ENCODE measurements around the gene KRTAP12-4. TPM values are rescaled to one million over a fixed set of nuclear protein-coding genes. Genes with fewer than 3 reads are reported as not detected.
A peak's percentile ranks its signal among the peaks of the same experiment; 100 is the strongest.
"Not testable (repeated sequence)": the region's sequence is repeated elsewhere in the genome, so short reads cannot be mapped to it uniquely, and the experiment has no call there.

KRTAP12-4 gene
- total RNA-seq, 1 donor from 2014 or later = not detected

DNA sequence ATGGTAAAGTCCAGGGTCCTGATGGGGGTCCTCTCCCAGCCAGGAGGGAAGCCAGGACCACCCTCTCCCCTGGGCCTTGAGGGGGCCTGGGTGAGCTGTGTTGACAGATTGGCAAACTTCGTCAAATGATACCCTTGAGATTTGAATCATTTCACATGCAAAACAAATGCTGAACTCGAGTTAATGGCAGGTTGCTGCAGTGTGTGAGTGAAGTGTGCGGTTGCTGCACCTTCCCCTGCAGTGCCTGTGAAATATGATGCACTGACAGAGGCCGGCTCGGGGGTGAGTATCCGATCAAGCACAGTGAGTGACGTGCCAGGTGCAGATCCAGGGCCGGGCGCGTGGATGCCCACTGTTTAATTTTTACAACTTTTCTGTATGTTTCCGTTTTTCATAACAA, 33.2 kb upstream of the KRTAP12-4 start:
- no peak for DNase-seq (ENCODE audit: low spot score)

DNA sequence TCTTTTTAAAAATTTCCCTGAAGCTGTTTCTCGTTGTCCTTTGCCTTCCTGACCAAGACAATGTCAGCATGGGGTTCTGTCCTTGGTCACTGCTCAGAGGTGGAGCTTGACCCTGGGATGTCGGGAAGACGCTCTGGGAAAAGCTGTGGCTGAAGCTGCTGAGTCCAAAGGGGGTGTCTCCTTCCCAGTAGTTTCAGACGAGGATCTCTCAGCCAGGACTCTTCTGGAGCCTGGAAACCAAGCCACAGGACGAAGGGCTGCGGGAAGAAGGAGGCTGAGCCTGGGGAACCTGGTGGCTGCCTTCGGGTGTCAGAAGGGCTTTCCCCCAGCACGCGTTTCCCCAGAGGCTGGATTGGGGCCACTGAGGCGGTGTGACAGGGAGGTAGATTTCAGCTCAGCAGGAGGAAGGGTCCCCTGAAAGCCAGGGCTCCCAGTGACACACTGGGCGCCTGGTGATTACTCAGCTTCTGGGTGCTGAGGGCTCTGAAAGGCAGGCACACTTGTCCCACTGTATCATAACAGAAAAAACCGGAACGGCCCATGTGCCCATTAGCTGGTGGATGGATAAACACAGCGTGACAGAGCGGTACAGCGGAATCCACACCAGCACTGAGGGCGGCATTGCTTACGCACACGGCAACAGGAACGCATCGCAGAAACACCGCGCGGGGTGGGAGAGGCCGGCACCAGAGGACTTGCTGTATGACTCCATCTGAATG, 32.5 kb upstream of the KRTAP12-4 start:
- peak; percentile 81 for DNase-seq (ENCODE audit: low spot score)

DNA sequence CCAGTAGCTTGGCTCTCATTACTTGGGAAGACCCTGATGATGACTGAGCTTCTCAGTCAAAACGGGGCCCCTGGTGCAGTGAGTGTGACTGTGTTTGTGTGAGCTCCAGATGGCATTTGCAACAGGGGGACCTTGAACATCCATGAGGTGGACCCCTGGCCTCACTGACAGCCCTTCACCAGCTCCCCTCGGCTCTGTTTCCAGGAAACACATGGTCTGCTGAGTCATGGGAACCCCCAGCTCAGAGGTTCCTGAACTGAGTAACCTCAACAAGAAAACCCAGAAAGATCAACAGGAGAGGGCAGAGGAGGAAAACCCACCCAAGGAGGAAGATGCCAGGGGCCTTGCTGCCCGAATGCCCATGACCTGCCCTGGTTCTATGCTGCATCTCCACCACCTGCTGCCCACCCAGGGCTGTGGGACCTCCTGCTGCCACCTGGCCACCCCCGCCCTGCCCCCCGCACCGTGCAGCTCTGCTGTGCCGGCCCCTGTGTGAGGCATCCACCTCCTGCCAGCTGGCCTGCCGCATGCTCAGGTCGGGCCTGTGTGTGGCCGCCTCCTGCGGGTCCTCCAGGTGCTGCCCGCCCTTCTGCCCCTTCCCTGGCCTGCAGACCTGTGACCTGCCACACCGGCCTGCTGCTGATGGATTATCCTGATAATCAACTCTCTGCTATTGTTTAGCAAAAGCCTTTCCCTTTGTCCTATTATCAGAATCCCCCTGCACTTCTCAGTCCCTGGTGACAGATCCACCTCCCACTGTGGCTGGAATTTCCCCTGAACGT, 31.7 kb upstream of the KRTAP12-4 start:
- peak; percentile 77 for DNase-seq (ENCODE audit: low spot score)

DNA sequence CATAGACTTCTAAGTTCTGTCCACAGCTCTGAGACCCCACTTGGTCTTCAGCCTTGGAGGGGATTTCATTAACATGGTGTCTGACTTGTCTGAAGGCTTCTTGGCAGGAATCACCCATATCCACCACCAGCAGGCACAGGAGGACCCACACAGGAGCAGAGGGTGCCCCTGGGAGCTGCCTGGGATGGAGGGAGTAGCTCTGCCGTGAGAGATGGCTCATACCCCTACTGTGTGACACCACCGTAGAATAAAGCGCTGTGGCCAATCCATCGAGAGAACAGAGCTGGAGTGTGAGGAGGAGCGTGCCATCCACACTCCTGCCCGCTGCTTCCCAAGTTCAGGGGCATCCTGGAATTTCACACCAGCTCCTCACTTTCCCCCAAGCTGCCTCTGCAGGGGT, 30.6 kb upstream of the KRTAP12-4 start:
- not testable (repeated sequence) for DNase-seq (ENCODE audit: low spot score)

DNA sequence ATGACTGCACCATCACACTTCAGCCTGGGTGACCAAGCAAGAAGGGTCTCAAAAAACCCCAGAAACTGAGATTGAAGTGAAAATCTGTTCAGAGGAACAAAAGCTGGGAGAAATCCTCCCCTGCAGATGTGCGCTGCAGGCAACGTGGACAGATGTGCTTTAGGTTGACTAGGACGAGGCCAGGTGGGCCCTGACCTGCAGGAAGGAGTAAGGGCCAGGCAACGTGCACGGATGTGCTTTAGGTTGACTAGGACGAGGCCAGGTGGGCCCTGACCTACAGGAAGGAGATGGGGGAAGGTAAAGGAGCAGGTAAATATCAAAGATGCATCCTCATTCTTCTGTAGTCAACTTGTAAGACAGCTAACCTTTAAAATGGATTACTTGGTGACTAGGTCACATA, 30.0 kb upstream of the KRTAP12-4 start:
- no peak for DNase-seq (ENCODE audit: low spot score)

DNA sequence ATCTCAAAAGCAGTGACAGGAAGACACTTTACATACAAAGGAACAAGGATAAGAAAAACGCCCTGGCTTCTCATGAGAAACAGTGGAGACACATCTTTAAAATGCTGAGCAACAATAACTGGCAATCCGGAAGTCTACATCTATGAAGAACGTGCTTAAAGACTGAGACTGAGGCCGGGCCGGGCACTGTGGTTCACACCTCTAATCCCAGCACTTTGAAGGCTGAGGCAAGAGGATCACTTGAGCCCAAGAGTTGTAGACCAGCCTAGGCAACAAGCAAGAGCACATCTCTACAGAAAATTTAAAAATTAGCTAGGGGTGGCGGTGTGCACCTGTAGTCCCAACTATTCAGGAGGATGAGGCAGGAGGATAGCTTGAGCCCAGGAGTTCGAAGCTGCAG, 29.6 kb upstream of the KRTAP12-4 start:
- no peak for DNase-seq (ENCODE audit: low spot score)

DNA sequence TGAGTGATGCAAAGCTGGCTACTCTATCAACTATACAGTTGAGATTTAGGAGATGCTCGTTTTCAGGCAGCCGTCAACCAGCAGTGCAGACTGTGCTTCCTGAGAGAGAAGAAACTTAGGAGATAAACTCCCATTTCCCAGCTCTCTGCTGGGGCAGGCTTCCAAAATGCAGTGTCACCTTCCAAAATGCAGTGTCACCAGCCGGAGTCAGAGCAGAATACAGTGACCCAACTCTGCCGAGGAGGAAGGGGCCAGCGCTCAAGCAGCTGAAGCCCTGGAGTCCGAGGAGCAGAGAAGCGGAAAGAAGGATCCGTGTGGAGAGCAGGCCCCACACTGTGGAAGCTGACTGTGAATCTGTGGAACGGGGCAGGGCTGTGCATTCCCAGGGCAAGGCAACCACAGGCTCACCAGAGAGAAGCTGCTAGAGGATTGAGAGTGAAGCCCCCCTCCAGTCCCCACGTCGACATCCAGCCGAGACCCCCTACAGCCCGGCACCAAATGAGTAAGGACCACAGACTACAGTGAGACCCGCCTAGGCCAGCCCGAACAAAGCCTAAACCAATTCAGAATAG, 28.2 kb upstream of the KRTAP12-4 start:
- DNase-seq (ENCODE audit: low spot score) = no peak

DNA sequence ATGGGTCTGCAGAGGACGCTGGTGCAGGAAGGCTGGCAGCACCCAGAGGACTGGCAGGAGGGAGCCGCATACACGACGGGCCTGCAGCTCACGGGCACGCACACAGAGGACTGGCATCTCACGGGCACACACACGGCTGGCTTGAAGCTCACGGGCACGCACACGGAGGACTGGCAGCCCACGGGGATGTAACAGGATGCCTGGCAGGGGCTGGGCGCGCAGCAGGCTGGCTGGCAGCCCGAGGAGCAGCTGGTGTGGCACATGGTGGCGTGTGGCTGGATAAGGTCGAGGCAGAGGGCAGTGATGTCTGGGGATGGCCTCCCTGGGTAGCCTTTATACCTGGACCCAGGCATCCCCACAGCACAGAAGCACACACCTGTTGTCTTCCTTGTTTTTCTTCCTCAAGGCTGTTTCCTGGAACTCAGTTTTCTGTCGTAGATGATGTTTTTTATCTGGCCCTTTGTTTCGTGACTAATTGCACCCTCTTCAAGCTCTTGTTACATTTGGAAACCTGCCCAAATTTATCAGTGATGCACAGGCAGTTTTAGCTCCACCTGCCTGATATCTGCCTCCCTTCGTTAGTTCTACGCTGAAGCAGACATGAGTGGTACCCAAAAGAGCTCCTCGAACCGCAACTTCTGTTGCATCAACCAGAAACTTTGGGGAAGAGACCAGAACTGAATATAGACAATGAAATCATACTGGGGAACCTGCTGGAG, 27.6 kb upstream of the KRTAP12-4 start, which contains the start of gene KRTAP12-1:
KRTAP12-1 (minus strand) TSS at position 303 of the 719 bp plus-strand sequence; CDS start at position 263, 40 bp downstream.
- no peak for DNase-seq (ENCODE audit: low spot score)

DNA sequence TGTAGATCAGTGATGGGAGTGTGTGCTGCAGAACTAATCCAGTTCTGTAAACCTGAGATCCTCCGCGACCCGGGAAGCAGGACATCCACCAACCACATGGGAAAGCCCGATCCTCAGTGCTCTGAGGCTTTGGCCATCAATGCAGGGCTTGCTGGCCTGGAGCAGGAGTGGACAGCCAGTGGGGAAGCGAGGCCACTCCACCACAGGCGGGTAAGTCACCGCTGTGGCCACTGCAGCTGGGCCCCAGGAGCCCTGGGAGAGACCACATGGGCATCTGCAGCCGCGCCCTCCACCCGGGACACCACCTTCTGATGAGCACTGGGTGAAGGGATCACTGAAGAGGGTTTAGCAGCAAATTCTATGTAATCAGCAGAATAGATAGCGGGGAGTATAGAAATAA, 26.7 kb upstream of the KRTAP12-4 start:
- no peak for DNase-seq (ENCODE audit: low spot score)

DNA sequence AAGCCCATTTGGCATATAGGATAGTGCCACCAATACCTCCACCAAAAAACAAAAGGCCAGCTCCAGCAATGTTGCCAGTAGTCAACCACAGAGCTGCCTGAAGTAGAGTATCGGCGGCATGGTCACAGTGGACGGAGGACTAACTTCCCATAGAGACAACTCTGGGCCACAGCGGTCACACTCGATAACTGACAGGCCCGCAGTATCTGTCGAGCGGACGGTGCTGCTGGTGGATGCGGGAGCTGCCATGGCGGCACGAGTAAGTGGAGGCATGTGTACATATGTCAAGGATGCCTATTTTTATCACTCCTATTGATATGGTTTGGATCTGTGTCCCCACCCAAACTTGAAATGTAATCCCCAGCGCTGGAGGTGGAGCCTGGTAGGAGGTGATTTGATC, 23.4 kb upstream of the KRTAP12-4 start:
- DNase-seq (ENCODE audit: low spot score) = peak; percentile 85

DNA sequence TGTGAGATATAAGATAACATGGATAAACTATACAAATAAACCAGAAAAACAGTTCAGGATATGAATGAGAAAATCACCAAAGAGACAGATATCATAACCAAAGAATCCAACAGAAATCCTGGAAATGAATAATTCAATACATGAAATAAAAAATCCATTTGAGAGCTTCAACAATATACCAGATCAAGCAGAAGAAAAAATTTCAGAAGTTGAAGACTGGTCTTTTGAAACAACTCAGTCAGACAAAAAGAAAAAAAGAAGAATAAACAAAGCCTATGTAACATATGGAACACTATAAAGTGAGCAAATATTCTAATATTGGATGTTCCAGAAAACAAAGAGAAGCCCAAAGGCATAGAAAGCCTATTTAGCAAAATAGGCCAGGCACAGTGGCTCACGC, 17.5 kb upstream of the KRTAP12-4 start:
- DNase-seq (ENCODE audit: low spot score) = no peak

DNA sequence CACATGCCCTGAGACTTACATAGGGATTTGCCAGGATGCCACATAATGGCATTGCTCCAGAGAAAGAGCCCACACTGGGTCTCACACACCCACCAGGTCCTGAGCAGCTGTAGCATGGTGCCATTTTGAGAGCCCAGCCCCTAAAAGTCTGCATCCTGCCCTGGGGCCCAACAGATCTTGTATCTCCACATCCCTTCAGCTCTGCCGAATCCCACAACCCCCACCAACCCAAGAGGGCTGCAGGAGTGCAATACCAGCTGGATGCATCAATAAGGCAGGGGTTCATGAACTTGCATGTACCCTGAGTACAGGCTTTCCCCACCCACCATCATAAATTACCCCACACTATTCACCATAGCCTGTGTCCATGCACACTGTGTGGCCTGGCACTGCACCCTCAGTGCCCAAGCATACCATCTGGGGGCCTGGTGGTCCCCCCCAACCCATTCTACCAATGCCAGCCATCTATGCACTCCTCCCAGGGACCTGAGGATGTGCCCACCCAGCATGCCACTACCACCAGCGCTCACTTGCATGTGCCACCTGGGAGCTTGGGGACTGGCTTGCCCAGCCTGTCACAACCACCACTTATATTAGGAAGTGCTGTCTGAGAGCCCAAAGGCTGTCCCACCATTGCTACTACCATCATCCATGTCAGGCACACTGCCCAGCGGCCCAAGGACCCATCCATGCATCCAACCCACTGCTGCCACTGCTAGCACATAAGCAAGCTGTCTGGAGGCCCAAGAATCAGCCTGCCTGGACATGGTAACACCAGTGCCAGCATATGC, 16.4 kb upstream of the KRTAP12-4 start:
- no peak for DNase-seq (ENCODE audit: low spot score)

DNA sequence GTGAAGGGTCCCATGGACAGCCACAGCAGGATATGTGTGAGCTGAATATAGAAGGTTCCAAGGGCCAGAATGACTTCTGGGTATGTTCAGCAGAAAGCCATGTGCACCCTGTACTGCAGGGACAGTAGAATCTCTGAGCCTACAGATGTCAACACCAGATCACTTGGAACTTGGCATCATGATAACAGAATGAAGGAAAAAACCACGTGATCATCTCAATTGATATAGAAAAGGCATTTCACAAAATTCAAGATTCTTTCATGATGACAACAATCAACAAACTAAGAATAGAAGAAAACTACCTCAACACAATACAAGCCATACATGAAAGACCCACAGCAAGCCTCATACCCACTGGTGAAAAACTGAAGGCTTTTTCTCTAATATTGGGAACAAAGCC, 13.2 kb upstream of the KRTAP12-4 start:
- no peak for DNase-seq (ENCODE audit: low spot score)

DNA sequence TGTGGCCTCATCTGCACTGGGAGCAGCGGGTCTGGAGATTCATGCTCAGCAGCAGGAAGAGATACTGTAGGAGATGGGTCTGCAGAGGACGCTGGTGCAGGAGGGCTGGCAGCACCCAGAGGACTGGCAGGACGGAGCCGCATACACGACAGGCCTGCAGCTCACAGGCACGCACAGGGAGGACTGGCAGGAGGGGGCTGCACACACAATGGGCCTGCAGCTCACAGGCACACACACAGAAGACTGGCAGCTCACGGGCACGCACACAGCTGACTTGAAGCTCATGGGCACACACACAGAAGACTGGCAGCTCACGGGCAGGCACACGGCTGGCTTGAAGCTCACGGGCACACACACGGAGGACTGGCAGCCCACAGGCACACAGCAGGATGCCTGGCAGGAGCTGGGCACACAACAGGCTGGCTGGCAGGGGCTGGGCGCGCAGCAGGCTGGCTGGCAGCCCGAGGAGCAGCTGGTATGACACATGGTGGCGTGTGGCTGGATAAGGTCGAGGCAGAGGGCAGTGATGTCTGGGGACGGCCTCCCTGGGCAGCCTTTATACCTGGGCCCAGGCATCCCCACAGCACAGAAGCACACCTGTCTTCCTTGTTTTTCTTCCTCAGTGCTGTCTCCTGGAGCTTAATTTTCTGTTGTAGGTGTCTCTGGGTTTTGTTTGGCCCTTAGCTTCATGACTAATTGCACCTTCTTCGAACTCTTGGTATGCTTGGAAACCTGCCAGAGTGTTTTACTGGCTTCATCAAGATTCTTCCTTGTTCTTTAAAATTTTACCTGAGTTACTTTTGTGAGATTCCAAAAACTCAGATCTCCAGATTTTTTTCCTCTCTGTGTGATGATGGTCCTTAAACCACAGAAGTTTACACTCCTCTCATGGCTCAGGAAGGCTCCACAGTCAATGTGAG, 12.2 kb upstream of the KRTAP12-4 start, which contains the start of gene KRTAP12-2:
KRTAP12-2 (minus strand) TSS at position 527 of the 920 bp plus-strand sequence; CDS start at position 486, 41 bp downstream.
- no peak for DNase-seq (ENCODE audit: low spot score)

DNA sequence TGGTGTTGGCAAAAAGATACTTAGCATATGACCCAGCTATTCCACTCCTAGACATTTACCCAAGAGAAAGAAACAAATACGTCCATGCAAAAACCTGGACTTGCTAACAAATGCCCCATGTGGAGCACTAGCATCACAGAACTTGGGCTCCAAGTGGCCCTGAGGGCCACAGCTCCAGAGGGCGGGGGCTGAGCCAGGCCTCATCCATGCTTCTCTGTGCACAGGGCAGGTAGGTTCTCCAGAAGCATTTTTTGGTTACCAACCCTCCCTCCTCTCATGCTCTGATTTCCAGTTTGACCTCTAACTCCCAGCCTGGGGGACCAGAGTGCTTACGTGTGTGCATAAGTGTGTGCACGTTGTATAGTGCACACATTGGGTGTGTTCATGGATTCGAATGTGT, 10.2 kb upstream of the KRTAP12-4 start:
- DNase-seq (ENCODE audit: low spot score) = no peak

DNA sequence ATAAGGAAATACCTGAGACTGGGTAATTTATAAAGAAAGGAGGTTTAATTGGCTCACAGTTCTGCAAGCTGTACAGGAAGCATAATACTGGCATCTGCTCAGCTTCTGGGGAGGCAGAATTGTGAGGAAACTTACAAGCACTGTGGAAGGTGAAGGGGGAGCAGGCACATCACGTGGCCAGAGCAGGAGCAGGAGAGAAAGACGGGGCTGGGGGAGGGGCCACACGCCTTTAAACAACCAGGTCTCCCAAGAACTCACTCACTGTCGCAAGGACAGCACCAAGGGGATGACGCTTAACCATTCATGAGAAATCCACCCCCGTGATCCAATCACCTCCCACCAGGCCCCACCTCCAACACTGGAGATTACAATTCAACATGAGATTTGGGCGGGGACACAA, 7.1 kb upstream of the KRTAP12-4 start:
- not testable (repeated sequence) for DNase-seq (ENCODE audit: low spot score)

DNA sequence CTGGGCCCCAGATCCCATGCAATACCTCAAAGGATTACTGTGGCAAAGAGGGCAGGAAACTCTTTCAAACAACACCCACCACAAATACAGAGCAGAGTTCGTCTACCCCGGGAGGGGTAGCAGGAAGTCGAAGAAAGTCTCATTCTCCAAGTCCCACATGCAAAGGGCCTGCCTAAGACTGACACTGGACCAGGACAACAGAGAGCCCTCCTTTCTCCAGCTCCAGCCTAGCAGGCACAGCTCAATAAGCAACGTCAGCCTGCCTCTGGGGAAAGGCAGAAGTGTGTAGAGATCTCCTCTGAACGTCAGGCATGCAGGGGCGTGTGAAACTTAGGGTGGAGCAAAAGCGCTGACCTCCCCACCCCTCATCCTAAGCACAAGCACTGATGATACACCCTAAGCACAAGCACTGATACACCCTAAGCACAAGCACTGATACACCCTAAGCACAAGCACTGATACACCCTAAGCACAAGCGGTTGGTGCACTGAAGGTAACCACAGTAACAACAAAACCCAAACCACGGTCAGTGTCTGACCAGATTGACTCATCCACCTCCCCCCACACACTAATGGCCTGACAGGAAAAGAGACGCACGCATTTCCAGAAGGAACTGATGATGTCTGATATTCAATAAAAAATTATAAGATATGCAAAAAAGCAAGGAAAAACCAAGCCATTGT, 4.6 kb upstream of the KRTAP12-4 start:
- no peak for DNase-seq (ENCODE audit: low spot score)

DNA sequence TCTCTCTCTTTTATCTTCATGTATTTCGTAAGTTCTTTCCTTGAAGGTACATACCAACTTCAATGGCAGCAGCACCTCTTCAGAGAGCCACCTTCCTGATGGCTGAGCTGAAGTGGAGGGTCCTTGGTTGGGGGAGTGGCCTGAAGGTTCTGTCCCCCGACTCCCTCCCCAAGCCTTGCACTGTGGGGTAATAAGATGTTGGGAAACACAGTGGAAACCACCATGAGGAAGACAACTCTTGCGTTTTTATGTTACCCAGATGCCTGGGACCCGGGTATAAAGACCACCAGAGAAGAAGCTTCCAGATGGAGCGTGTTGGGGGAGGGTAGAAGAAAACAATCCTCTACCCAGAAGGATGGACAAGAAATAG, 4.1 kb upstream of the KRTAP12-4 start:
- DNase-seq (ENCODE audit: low spot score) = no peak

Measured in mesenteric fat pad (tissue), 1 donor.